Uterus (tissue), 2 donors: ENCODE results near the gene ATRAID.

ENCODE experiments used
- CTCF ChIP-seq, 4 experiments: fragments of 200-600 bp in 2 of 4; fragments of 450-650 bp in 2 of 4; sonication (generic) in 2 of 4; IDR thresholded peaks; one replicate each; pipeline ENCODE4 v1.5.1; 2016 to 2019; ENCODE audit warnings: antibody characterized with exemption in 4 of 4, mild to moderate bottlenecking in 2 of 4, moderate library complexity in 1 of 4
- POLR2A ChIP-seq, 2 donors: fragments of 450-650 bp; IDR thresholded peaks; one replicate each; pipeline ENCODE4 v1.6.1; 2016; ENCODE audit warnings: antibody characterized with exemption in 2 of 2, mild to moderate bottlenecking in 1 of 2, moderate library complexity in 1 of 2

- TF ChIP-seq CTCF (IDR thresholded peaks at IDR 0.05) (no peak), POLR2A (IDR thresholded peaks at IDR 0.05) (no peak)
Measured at GRCh38 chr2:27242614-27242951, 30.7 kb downstream of the ATRAID start.
